ENCODE data around the gene SDK1.

DNA sequence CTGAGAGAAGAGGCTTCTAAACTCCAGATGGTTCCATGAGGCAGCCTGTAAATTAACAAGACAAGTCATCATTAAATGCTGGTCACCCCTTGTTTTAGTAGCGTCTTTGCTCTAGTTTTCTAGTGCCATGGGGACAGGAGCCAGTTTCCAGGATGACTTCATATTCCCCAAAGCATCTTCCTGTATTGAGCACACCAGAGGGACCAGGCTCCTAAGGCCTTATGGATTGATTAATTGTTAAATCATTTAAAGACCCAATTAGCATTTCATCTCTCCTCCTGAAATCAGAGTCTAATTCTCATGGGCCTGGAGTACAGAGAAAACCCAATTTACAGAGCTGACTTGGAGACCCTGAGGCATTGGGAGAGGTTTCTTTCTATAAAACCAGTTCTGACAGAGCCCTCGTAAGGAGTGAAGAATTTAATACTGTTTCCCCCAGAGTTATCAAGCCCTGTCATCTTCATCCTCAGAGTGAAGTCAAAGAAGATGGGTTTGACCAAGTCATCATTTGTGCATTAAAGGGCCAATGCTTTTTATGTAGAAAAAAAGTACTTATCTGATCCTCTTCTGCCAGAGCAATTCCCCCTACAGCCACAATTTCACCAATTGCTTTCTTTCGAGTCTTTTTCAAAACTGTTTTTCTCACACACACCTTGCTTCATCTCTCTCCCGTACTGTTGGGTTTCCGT lies 678.7 kb downstream of the SDK1 start:
- TF ChIP-seq ZNF274 (IDR thresholded peaks at IDR 0.05; ENCODE audit: insufficient read depth, insufficient read length) (no peak), ZNF384 (IDR thresholded peaks at IDR 0.05; ENCODE audit: borderline replicate concordance, low read depth, low read length) (no peak), CHD2 (IDR thresholded peaks at IDR 0.05; ENCODE audit: borderline replicate concordance, low read depth, low read length) (no peak), RCOR1 (conservative IDR thresholded peaks at IDR 0.05; ENCODE audit: low read depth, low read length) (no peak)
- TF ChIP-seq, protein P1, sequence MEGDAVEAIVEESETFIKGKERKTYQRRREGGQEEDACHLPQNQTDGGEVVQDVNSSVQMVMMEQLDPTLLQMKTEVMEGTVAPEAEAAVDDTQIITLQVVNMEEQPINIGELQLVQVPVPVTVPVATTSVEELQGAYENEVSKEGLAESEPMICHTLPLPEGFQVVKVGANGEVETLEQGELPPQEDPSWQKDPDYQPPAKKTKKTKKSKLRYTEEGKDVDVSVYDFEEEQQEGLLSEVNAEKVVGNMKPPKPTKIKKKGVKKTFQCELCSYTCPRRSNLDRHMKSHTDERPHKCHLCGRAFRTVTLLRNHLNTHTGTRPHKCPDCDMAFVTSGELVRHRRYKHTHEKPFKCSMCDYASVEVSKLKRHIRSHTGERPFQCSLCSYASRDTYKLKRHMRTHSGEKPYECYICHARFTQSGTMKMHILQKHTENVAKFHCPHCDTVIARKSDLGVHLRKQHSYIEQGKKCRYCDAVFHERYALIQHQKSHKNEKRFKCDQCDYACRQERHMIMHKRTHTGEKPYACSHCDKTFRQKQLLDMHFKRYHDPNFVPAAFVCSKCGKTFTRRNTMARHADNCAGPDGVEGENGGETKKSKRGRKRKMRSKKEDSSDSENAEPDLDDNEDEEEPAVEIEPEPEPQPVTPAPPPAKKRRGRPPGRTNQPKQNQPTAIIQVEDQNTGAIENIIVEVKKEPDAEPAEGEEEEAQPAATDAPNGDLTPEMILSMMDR (IDR thresholded peaks at IDR 0.05 in 2 of 3, conservative IDR thresholded peaks at IDR 0.05 in 1 of 3; ENCODE audit: control insufficient read depth in 2 of 3, extremely low read depth in 1 of 3, insufficient read depth in 1 of 3, low read depth in 3 of 3, low read length in 3 of 3) = no peak

Measured in GM12878 (cell line).